IMR-90 (cell line): Measurements from ENCODE around the gene PTPRN2. TPM values are rescaled to one million over a fixed set of nuclear protein-coding genes. Genes with fewer than 3 reads are reported as not detected.

Experiments used
- ATAC-seq: fragments of 200-7000 bp; cut with Tn5 transposase; 2 replicates; pipeline ENCODE4 v1.9.1; 2020; ENCODE audit warnings: low read depth, mild to moderate bottlenecking, moderate library complexity
- BruUV-seq: library from RNA; stranded (reverse); fragments of 400-500 nt; replicated peaks from 2 replicates; lab custom pipeline; 2021; lab: Mats Ljungman, UMichigan
- CTCF ChIA-PET: fragments of 300-600 bp; formaldehyde crosslinking; extraction: SDS; loops from one replicate; lab custom pipeline; 2021; ENCODE audit warnings: antibody characterized with exemption; lab: Yijun Ruan, JAX
- POLR2A ChIA-PET: fragments of 300-600 bp; sonication (Branson Sonifier 250); formaldehyde crosslinking; loops from one replicate; lab custom pipeline; 2022; ENCODE audit warnings: antibody characterized with exemption; ENCODE audit not compliant: unreplicated experiment; lab: Charles Lee
- DNase-seq: peaks from one replicate; pipeline ENCODE4 v3.0.0; 2013
- H2AFZ ChIP-seq: replicated peaks from 2 replicates; pipeline ENCODE3; 2013; ENCODE audit warnings: low read length, mild to moderate bottlenecking; ENCODE audit not compliant: poor library complexity
- H2AK5ac ChIP-seq: 2 replicates; pipeline ENCODE4 v1.6.1; 2013; ENCODE audit warnings: low read depth, low read length, inconsistent platforms
- H2AK9ac ChIP-seq: replicated peaks from 2 replicates; pipeline ENCODE3; 2013; ENCODE audit warnings: mild to moderate bottlenecking, low read depth, low read length, moderate library complexity; ENCODE audit not compliant: poor library complexity
- H2BK120ac ChIP-seq: 2 replicates; pipeline ENCODE4 v1.6.1; 2013; ENCODE audit warnings: low read depth, low read length, inconsistent platforms
- H2BK15ac ChIP-seq: 3 replicates; pipeline ENCODE4 v1.6.1; 2013; ENCODE audit warnings: low read depth, low read length, inconsistent platforms
- H2BK20ac ChIP-seq: 2 replicates; pipeline ENCODE4 v1.6.1; 2013; ENCODE audit warnings: low read depth, mild to moderate bottlenecking, inconsistent platforms, low read length, moderate library complexity
- H2BK5ac ChIP-seq: 2 replicates; pipeline ENCODE4 v1.6.1; 2013; ENCODE audit warnings: mild to moderate bottlenecking, low read depth, low read length, inconsistent platforms; ENCODE audit not compliant: poor library complexity, severe bottlenecking
- H3K14ac ChIP-seq: replicated peaks from 2 replicates; pipeline ENCODE4 v1.6.1; 2013; ENCODE audit warnings: low read depth, low read length, inconsistent platforms
- H3K18ac ChIP-seq: 2 replicates; pipeline ENCODE4 v1.6.1; 2013; ENCODE audit warnings: low read depth, low read length, control low read depth
- H3K23ac ChIP-seq: 2 replicates; pipeline ENCODE4 v1.6.1; 2013; ENCODE audit warnings: low read depth, low read length, inconsistent platforms
- H3K27ac ChIP-seq: 2 replicates; pipeline ENCODE4 v1.5.1; 2013; ENCODE audit warnings: mild to moderate bottlenecking, control low read depth, low read length; ENCODE audit not compliant: insufficient read depth
- H3K27me3 ChIP-seq: 2 replicates; pipeline ENCODE4 v1.6.1; 2013; ENCODE audit warnings: low read length; ENCODE audit not compliant: control insufficient read depth, insufficient read depth
- H3K36me3 ChIP-seq: 2 replicates; pipeline ENCODE4 v1.6.1; 2013; ENCODE audit warnings: low read length, mixed read lengths; ENCODE audit not compliant: control insufficient read depth, insufficient read depth
- H3K4ac ChIP-seq: 2 replicates; pipeline ENCODE4 v1.6.1; 2013; ENCODE audit warnings: low read depth, low read length, inconsistent platforms
- H3K4me1 ChIP-seq: 2 replicates; pipeline ENCODE4 v1.6.1; 2013; ENCODE audit warnings: low read length, mixed read lengths; ENCODE audit not compliant: control insufficient read depth, insufficient read depth
- H3K4me2 ChIP-seq: 2 replicates; pipeline ENCODE4 v1.6.1; 2013; ENCODE audit warnings: low read depth, mild to moderate bottlenecking, control low read depth, low read length, moderate library complexity
- H3K4me3 ChIP-seq: 2 replicates; pipeline ENCODE4 v1.5.1; 2013; ENCODE audit warnings: low read depth, mild to moderate bottlenecking, control low read depth, low read length, moderate library complexity; ENCODE audit not compliant: insufficient read depth
- H3K56ac ChIP-seq: 2 replicates; pipeline ENCODE4 v1.6.1; 2013; ENCODE audit warnings: low read length, inconsistent platforms; ENCODE audit not compliant: insufficient read depth; ENCODE audit errors: extremely low read depth
- H3K79me1 ChIP-seq, 2 experiments: 2 replicates each; pipeline ENCODE4 v1.6.1; 2013; ENCODE audit warnings: low read length in 2 of 2, inconsistent platforms in 1 of 2, low read depth in 1 of 2
- H3K9ac ChIP-seq: 2 replicates; pipeline ENCODE4 v1.6.1; 2013; ENCODE audit warnings: low read depth, low read length, control low read depth
- H3K9me1 ChIP-seq: 2 replicates; pipeline ENCODE4 v1.6.1; 2013; ENCODE audit warnings: low read length, inconsistent platforms; ENCODE audit not compliant: insufficient read depth
- H3K9me3 ChIP-seq: 2 replicates; pipeline ENCODE4 v1.6.1; 2013; ENCODE audit warnings: low read length; ENCODE audit not compliant: control insufficient read depth, insufficient read depth
- H4K20me1 ChIP-seq: 2 replicates; pipeline ENCODE4 v1.6.1; 2013; ENCODE audit warnings: low read length, inconsistent platforms; ENCODE audit not compliant: insufficient read depth
- H4K5ac ChIP-seq: 2 replicates; pipeline ENCODE4 v1.6.1; 2013; ENCODE audit warnings: mild to moderate bottlenecking, low read depth, low read length, control low read depth
- H4K8ac ChIP-seq, 2 experiments: 2 replicates each; pipeline ENCODE4 v1.6.1; 2013; ENCODE audit warnings: low read depth in 2 of 2, low read length in 2 of 2, control low read depth in 1 of 2, inconsistent platforms in 1 of 2
- H4K91ac ChIP-seq: 2 replicates; pipeline ENCODE4 v1.6.1; 2013; ENCODE audit warnings: low read depth, low read length, inconsistent platforms; ENCODE audit not compliant: insufficient read depth
- BHLHE40 ChIP-seq: fragments of 150-350 bp; IDR thresholded peaks from 2 replicates; pipeline ENCODE4 v1.6.1; 2016; ENCODE audit warnings: mild to moderate bottlenecking, low read depth, low read length
- CEBPB ChIP-seq: IDR thresholded peaks from 2 replicates; pipeline ENCODE4 v1.6.1; 2012; ENCODE audit warnings: low read depth, low read length, improper control_type of control experiment
- CHD1 ChIP-seq: IDR thresholded peaks from 2 replicates; pipeline ENCODE4 v1.6.1; 2012; ENCODE audit warnings: low read depth, low read length, improper control_type of control experiment
- CTCF ChIP-seq: conservative IDR thresholded peaks from 2 replicates; pipeline ENCODE4 v1.5.1; 2012; ENCODE audit warnings: mild to moderate bottlenecking, low read depth, low read length, improper control_type of control experiment
- ELK1 ChIP-seq: fragments of 150-350 bp; IDR thresholded peaks from 2 replicates; pipeline ENCODE4 v1.6.1; 2016; ENCODE audit warnings: low read depth, mild to moderate bottlenecking, low read length, moderate library complexity, borderline replicate concordance
- FOS ChIP-seq: fragments of 150-350 bp; IDR thresholded peaks from 2 replicates; pipeline ENCODE4 v1.6.1; 2016; ENCODE audit warnings: low read depth, low read length
- MAFK ChIP-seq: IDR thresholded peaks from 2 replicates; pipeline ENCODE4 v1.6.1; 2012; ENCODE audit warnings: low read depth, low read length, improper control_type of control experiment
- MAZ ChIP-seq: IDR thresholded peaks from 2 replicates; pipeline ENCODE4 v1.6.1; 2012; ENCODE audit warnings: low read depth, mild to moderate bottlenecking, low read length, improper control_type of control experiment, moderate library complexity, borderline replicate concordance
- MXI1 ChIP-seq: IDR thresholded peaks from 2 replicates; pipeline ENCODE4 v1.6.1; 2012; ENCODE audit warnings: low read depth, mild to moderate bottlenecking, low read length, moderate library complexity, borderline replicate concordance
- NFE2L2 ChIP-seq: fragments of 150-350 bp; IDR thresholded peaks from 2 replicates; pipeline ENCODE4 v1.6.1; 2016; ENCODE audit warnings: low read depth, mild to moderate bottlenecking, low read length
- POLR2A ChIP-seq: IDR thresholded peaks from 2 replicates; pipeline ENCODE4 v1.6.1; 2012; ENCODE audit warnings: mild to moderate bottlenecking, low read depth, low read length
- RAD21 ChIP-seq: IDR thresholded peaks from 2 replicates; pipeline ENCODE4 v1.6.1; 2012; ENCODE audit warnings: low read length, improper control_type of control experiment
- RCOR1 ChIP-seq: IDR thresholded peaks from 2 replicates; pipeline ENCODE4 v1.6.1; 2012; ENCODE audit warnings: mild to moderate bottlenecking, low read length, improper control_type of control experiment; ENCODE audit not compliant: insufficient replicate concordance
- RFX5 ChIP-seq: IDR thresholded peaks from 2 replicates; pipeline ENCODE4 v1.8.0; 2012; ENCODE audit warnings: low read depth, mild to moderate bottlenecking, low read length, moderate library complexity
- SMC3 ChIP-seq: fragments of 150-350 bp; IDR thresholded peaks from 2 replicates; pipeline ENCODE4 v1.6.1; 2016; ENCODE audit warnings: low read depth, mild to moderate bottlenecking, antibody characterized with exemption, low read length, moderate library complexity
- USF2 ChIP-seq: fragments of 150-350 bp; IDR thresholded peaks from 2 replicates; pipeline ENCODE4 v1.6.1; 2017; ENCODE audit warnings: mild to moderate bottlenecking, antibody characterized with exemption, low read length, low read depth
- WGBS, 2 experiments: methylation state at CpG; one replicate each; pipeline versions ENCODE4 v1.1.5 to v1.1.7; 2013; ENCODE audit warnings: missing lambda C conversion rate in 2 of 2; ENCODE audit not compliant: insufficient read length in 1 of 2; ENCODE audit errors: extremely low coverage in 2 of 2; 5-methylcytosine and 5-hydroxymethylcytosine counted together
- dilution Hi-C: fragments of 300-500 bp; cut with HindIII; formaldehyde crosslinking; loops from one replicate; pipeline ENCODE4 v1.14.3; 2018; ENCODE audit warnings: low sequenced_read_pairs; ENCODE audit not compliant: unreplicated experiment
- in situ Hi-C: fragments of 300-500 bp; cut with MboI; formaldehyde crosslinking; loops from 3 replicates; pipeline ENCODE4 v1.14.3; 2019; ENCODE audit warnings: low sequenced_read_pairs, inconsistent platforms, mixed read lengths
- intact Hi-C: fragments of 100-400 bp; cut with micrococcal nuclease; formaldehyde crosslinking; loops from 2 replicates; pipeline ENCODE4 v1.10.0; 2022
- polyA plus RNA-seq, 3 experiments: library from polyadenylated mRNA; depleted of rRNA; stranded (reverse); fragments of >200 nt; gene quantifications; 2 replicates each; pipeline ENCODE4 v1.2.3, GENCODE V29; 2012; ENCODE audit warnings: low replicate concordance in 1 of 3
- total RNA-seq: library from RNA; depleted of rRNA; stranded (reverse); fragments of >200 nt; gene quantifications from 2 replicates; pipeline ENCODE4 v1.2.3, GENCODE V29; 2012

Gene PTPRN2
- total and polyA plus RNA-seq, 2 of the 4 experiments (the other 2 are of a cell fraction): 0.03 TPM; not detected in 1

GRCh38 chr7:158368449-158368848 is 219.2 kb downstream of the PTPRN2 start:
- DNase-seq (no peak), ATAC-seq (no peak)
- Histone ChIP-seq H3K9me3 (peaks cover 37% of the 10 kb centered on the region), H3K4me2 (no peak overlapping the region), H3K56ac (no peak overlapping the region), H2AFZ (no peak overlapping the region), H3K14ac (no peak overlapping the region), H3K23ac (no peak overlapping the region), H4K20me1 (no peaks in the 10 kb centered on the region), H4K91ac (no peak overlapping the region), H3K79me1 (no peaks in the 10 kb centered on the region), H3K4me1 (no peaks in the 10 kb centered on the region), H2AK9ac (no peak overlapping the region), H2AK5ac (no peak overlapping the region), H3K9ac (no peak overlapping the region), H4K8ac (no peak overlapping the region), H2BK20ac (no peak overlapping the region), H3K4me3 (no peak overlapping the region), H4K5ac (no peak overlapping the region), H2BK120ac (no peak overlapping the region), H3K18ac (no peak overlapping the region), H3K4ac (no peak overlapping the region), H3K27ac (no peak overlapping the region), H2BK15ac (no peak overlapping the region), H3K27me3 (no peaks in the 10 kb centered on the region), H2BK5ac (no peak overlapping the region), H3K9me1 (no peaks in the 10 kb centered on the region), H3K36me3 (no peaks in the 10 kb centered on the region)
- CTCF ChIA-PET: no interaction called here
- in situ Hi-C loops: no loop called here
- WGBS, 2 experiments: 0% methylated on average over 1 of the region's 7 CpGs; no CpG with 5 or more reads in 1 of the 2 experiments
- POLR2A ChIA-PET: no interaction called here
- intact Hi-C loops: no loop called here
- dilution Hi-C loops: no loop called here
- no TSS peak for BruUV-seq
- TF ChIP-seq MAFK (no peak), SMC3 (no peak), BHLHE40 (no peak), ELK1 (no peak), POLR2A (no peak), RCOR1 (no peak), MXI1 (no peak), CEBPB (no peak), RAD21 (no peak), CTCF (no peak), FOS (no peak), USF2 (no peak), MAZ (no peak), CHD1 (no peak), NFE2L2 (no peak), RFX5 (no peak)
